Measurements from ENCODE around the gene BBS5.
"Not testable (repeated sequence)": the region's sequence is repeated elsewhere in the genome, so short reads cannot be mapped to it uniquely, and the experiment has no call there.

BBS5 gene

GRCh38 chr2:169479257-169480078 is at the start of gene BBS5:
TSS of gene BBS5 (plus strand) at chr2:169479494. CDS start at chr2:169479554, 60 bp downstream.
- DNase-seq (ENCODE audit: low read depth, low spot score) = peak; percentile 33

GRCh38 chr2:169431772-169432171 is 47.5 kb upstream of the BBS5 start:
- not testable (repeated sequence) for DNase-seq (ENCODE audit: low read depth, low spot score)

- DNase-seq (ENCODE audit: low read depth, low spot score) = not testable (repeated sequence)
These were observed 45.1 kb upstream of the BBS5 start for GRCh38 chr2:169434236-169434635.

- no peak for DNase-seq (ENCODE audit: low read depth, low spot score)
These were observed 40.7 kb upstream of the BBS5 start for GRCh38 chr2:169438466-169439072.

GRCh38 chr2:169439900-169440299 is 39.4 kb upstream of the BBS5 start:
- no peak for DNase-seq (ENCODE audit: low read depth, low spot score)

- no peak for DNase-seq (ENCODE audit: low read depth, low spot score)
These were observed 32.8 kb upstream of the BBS5 start for GRCh38 chr2:169446452-169446851.

- DNase-seq (ENCODE audit: low read depth, low spot score) = no peak
These were observed 31.0 kb upstream of the BBS5 start for GRCh38 chr2:169448316-169448715.

- no peak for DNase-seq (ENCODE audit: low read depth, low spot score)
These were observed 30.4 kb upstream of the BBS5 start for GRCh38 chr2:169448865-169449264.

- no peak for DNase-seq (ENCODE audit: low read depth, low spot score)
These were observed 27.2 kb upstream of the BBS5 start for GRCh38 chr2:169452080-169452479.

GRCh38 chr2:169453044-169453443 is 26.2 kb upstream of the BBS5 start:
- DNase-seq (ENCODE audit: low read depth, low spot score) = not testable (repeated sequence)

GRCh38 chr2:169461143-169461542 is 18.2 kb upstream of the BBS5 start:
- DNase-seq (ENCODE audit: low read depth, low spot score) = no peak

GRCh38 chr2:169462896-169463695 is 16.2 kb upstream of the BBS5 start:
- no peak for DNase-seq (ENCODE audit: low read depth, low spot score)

GRCh38 chr2:169464466-169464865 is 14.8 kb upstream of the BBS5 start:
- no peak for DNase-seq (ENCODE audit: low read depth, low spot score)

- no peak for DNase-seq (ENCODE audit: low read depth, low spot score)
These were observed 14.4 kb upstream of the BBS5 start for GRCh38 chr2:169464882-169465281.

- DNase-seq (ENCODE audit: low read depth, low spot score) = no peak
These were observed 10.5 kb upstream of the BBS5 start for GRCh38 chr2:169468841-169469240.

GRCh38 chr2:169469952-169470572 is 9.2 kb upstream of the BBS5 start:
- DNase-seq (ENCODE audit: low read depth, low spot score) = no peak

GRCh38 chr2:169472249-169472648 is 7.0 kb upstream of the BBS5 start:
- DNase-seq (ENCODE audit: low read depth, low spot score) = no peak

GRCh38 chr2:169476459-169476858 is 2.8 kb upstream of the BBS5 start:
- DNase-seq (ENCODE audit: low read depth, low spot score) = no peak

- no peak for DNase-seq (ENCODE audit: low read depth, low spot score)
These were observed 955 bp upstream of the BBS5 start for GRCh38 chr2:169478339-169478738.

GRCh38 chr2:169478745-169479256 is 493 bp upstream of the BBS5 start:
- DNase-seq (ENCODE audit: low read depth, low spot score) = no peak

- DNase-seq (ENCODE audit: low read depth, low spot score) = no peak
These were observed 778 bp downstream of the BBS5 start for GRCh38 chr2:169480079-169480465.
